ENCODE measurements around the gene AIMP1.
"Not testable (repeated sequence)": the region's sequence is repeated elsewhere in the genome, so short reads cannot be mapped to it uniquely, and the experiment has no call there.

Gene AIMP1

GRCh38 chr4:106316773-106317409, 541 bp downstream of the AIMP1 start:
- Histone ChIP-seq H3K4me3 (IDR thresholded peaks at IDR 0.05; ENCODE audit: insufficient read depth, low read depth, low read length) (peak overlapping the region; percentile 54), H2AFZ (ENCODE audit: low read depth) (peak overlapping the region; percentile 81), H3K27me3 (ENCODE audit: insufficient read depth, low read depth) (no peaks in the 10 kb centered on the region), H4K20me1 (ENCODE audit: insufficient read depth) (no peaks in the 10 kb centered on the region), H3K9ac (peak overlapping the region; percentile 84), H3K27ac (peak overlapping the region; percentile 89), H3K4me2 (peak overlapping the region; percentile 99), H3K36me3 (ENCODE audit: insufficient read depth) (no peaks in the 10 kb centered on the region), H3K79me2 (ENCODE audit: insufficient read depth, low read depth) (peaks cover 70% of the 10 kb centered on the region), H3K4me1 (ENCODE audit: low read depth, poor library complexity, severe bottlenecking) (peaks cover 30% of the 10 kb centered on the region)
- TF ChIP-seq CTCF (conservative IDR thresholded peaks at IDR 0.05; ENCODE audit: low read depth, low read length), result no peak

GRCh38 chr4:106317815-106318214, 1.5 kb downstream of the AIMP1 start:
- H3K9ac ChIP-seq, result no peak overlapping the region

GRCh38 chr4:106318511-106318910, 2.2 kb downstream of the AIMP1 start:
- Histone ChIP-seq H3K4me3 (IDR thresholded peaks at IDR 0.05; ENCODE audit: insufficient read depth, low read depth, low read length) (no peak overlapping the region), H3K36me3 (ENCODE audit: insufficient read depth) (no peaks in the 10 kb centered on the region), H3K27me3 (ENCODE audit: insufficient read depth, low read depth) (no peaks in the 10 kb centered on the region), H4K20me1 (ENCODE audit: insufficient read depth) (no peaks in the 10 kb centered on the region), H3K27ac (no peak overlapping the region), H3K4me1 (ENCODE audit: low read depth, poor library complexity, severe bottlenecking) (peaks cover 30% of the 10 kb centered on the region), H3K79me2 (ENCODE audit: insufficient read depth, low read depth) (peaks cover 79% of the 10 kb centered on the region), H3K9ac (no peak overlapping the region), H3K4me2 (peak overlapping the region; percentile 99; the same call in 1 of the 2 replicates), H2AFZ (ENCODE audit: low read depth) (no peak overlapping the region)
- no peak for TF ChIP-seq CTCF (conservative IDR thresholded peaks at IDR 0.05; ENCODE audit: low read depth, low read length)

More at GRCh38 chr4:106317815-106318214, 1.5 kb downstream of the AIMP1 start:
- H3K27me3 ChIP-seq (ENCODE audit: insufficient read depth, low read depth), result no peaks in the 10 kb centered on the region
- H3K4me2 ChIP-seq, result peak overlapping the region; percentile 99
- peaks cover 30% of the 10 kb centered on the region for H3K4me1 ChIP-seq (ENCODE audit: low read depth, poor library complexity, severe bottlenecking)
- no peak overlapping the region for H2AFZ ChIP-seq (ENCODE audit: low read depth)
- H3K27ac ChIP-seq, result no peak overlapping the region
- H3K36me3 ChIP-seq (ENCODE audit: insufficient read depth), result no peaks in the 10 kb centered on the region
- peaks cover 75% of the 10 kb centered on the region for H3K79me2 ChIP-seq (ENCODE audit: insufficient read depth, low read depth)
- H4K20me1 ChIP-seq (ENCODE audit: insufficient read depth), result no peaks in the 10 kb centered on the region
- no peak for TF ChIP-seq CTCF (conservative IDR thresholded peaks at IDR 0.05; ENCODE audit: low read depth, low read length)
- H3K4me3 ChIP-seq (IDR thresholded peaks at IDR 0.05; ENCODE audit: insufficient read depth, low read depth, low read length), result no peak overlapping the region

GRCh38 chr4:106320235-106320634, 3.9 kb downstream of the AIMP1 start:
- TF ChIP-seq CTCF (conservative IDR thresholded peaks at IDR 0.05; ENCODE audit: low read depth, low read length), result no peak
- Histone ChIP-seq H3K4me1 (ENCODE audit: low read depth, poor library complexity, severe bottlenecking) (peaks cover 24% of the 10 kb centered on the region), H3K9ac (no peak overlapping the region), H3K27ac (no peak overlapping the region), H3K4me2 (no peak overlapping the region), H3K79me2 (ENCODE audit: insufficient read depth, low read depth) (peaks cover 75% of the 10 kb centered on the region), H3K4me3 (IDR thresholded peaks at IDR 0.05; ENCODE audit: insufficient read depth, low read depth, low read length) (no peak overlapping the region), H2AFZ (ENCODE audit: low read depth) (no peak overlapping the region), H4K20me1 (ENCODE audit: insufficient read depth) (no peaks in the 10 kb centered on the region), H3K27me3 (ENCODE audit: insufficient read depth, low read depth) (no peaks in the 10 kb centered on the region), H3K36me3 (ENCODE audit: insufficient read depth) (no peaks in the 10 kb centered on the region)

- not testable (repeated sequence) for H3K4me2 ChIP-seq; H3K36me3 ChIP-seq (ENCODE audit: insufficient read depth); H4K20me1 ChIP-seq (ENCODE audit: insufficient read depth); H2AFZ ChIP-seq (ENCODE audit: low read depth); H3K27ac ChIP-seq; H3K9ac ChIP-seq; H3K4me3 ChIP-seq (IDR thresholded peaks at IDR 0.05; ENCODE audit: insufficient read depth, low read depth, low read length); H3K27me3 ChIP-seq (ENCODE audit: insufficient read depth, low read depth)
- Histone ChIP-seq H3K4me1 (ENCODE audit: low read depth, poor library complexity, severe bottlenecking) (peaks cover 24% of the 10 kb centered on the region), H3K79me2 (ENCODE audit: insufficient read depth, low read depth) (peaks cover 68% of the 10 kb centered on the region)
Observed at GRCh38 chr4:106321168-106321567, 4.8 kb downstream of the AIMP1 start.

GRCh38 chr4:106321814-106322213, 5.5 kb downstream of the AIMP1 start:
- H3K4me2 ChIP-seq; H3K27me3 ChIP-seq (ENCODE audit: insufficient read depth, low read depth); H2AFZ ChIP-seq (ENCODE audit: low read depth); H3K27ac ChIP-seq; H4K20me1 ChIP-seq (ENCODE audit: insufficient read depth); H3K36me3 ChIP-seq (ENCODE audit: insufficient read depth); H3K9ac ChIP-seq; H3K4me3 ChIP-seq (IDR thresholded peaks at IDR 0.05; ENCODE audit: insufficient read depth, low read depth, low read length): not testable (repeated sequence)
- Histone ChIP-seq H3K4me1 (ENCODE audit: low read depth, poor library complexity, severe bottlenecking) (peaks cover 24% of the 10 kb centered on the region), H3K79me2 (ENCODE audit: insufficient read depth, low read depth) (peaks cover 63% of the 10 kb centered on the region)

Data from KMS-11 (cell line).